ENCODE results near the gene UNC80.

UNC80 gene

DNA sequence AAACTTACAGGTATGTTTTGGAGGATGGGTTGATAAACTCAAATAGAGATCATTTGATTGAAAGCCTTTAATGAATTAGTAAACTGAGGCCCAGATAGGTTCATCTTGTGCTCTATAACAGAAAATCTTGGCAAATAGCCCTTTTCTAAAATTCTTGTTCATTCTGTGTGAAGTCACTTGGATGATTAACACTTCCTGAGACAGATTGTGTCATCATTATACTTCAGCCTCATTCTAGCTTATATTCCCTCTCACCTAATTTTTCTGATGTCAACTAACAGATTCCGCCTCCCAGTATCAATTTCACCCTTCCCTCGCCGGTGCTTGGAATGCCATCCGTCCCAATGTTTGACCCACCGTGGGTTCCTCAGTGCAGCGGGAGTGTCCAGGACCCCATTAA lies 146.6 kb downstream of the UNC80 start:
- H3K4me3 ChIP-seq (ENCODE audit: low read length): no peak overlapping the region
- DNase-seq (ENCODE audit: low read depth): no peak
- TF ChIP-seq, protein P1, sequence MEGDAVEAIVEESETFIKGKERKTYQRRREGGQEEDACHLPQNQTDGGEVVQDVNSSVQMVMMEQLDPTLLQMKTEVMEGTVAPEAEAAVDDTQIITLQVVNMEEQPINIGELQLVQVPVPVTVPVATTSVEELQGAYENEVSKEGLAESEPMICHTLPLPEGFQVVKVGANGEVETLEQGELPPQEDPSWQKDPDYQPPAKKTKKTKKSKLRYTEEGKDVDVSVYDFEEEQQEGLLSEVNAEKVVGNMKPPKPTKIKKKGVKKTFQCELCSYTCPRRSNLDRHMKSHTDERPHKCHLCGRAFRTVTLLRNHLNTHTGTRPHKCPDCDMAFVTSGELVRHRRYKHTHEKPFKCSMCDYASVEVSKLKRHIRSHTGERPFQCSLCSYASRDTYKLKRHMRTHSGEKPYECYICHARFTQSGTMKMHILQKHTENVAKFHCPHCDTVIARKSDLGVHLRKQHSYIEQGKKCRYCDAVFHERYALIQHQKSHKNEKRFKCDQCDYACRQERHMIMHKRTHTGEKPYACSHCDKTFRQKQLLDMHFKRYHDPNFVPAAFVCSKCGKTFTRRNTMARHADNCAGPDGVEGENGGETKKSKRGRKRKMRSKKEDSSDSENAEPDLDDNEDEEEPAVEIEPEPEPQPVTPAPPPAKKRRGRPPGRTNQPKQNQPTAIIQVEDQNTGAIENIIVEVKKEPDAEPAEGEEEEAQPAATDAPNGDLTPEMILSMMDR (conservative IDR thresholded peaks at IDR 0.05; ENCODE audit: low read length): no peak

DNA sequence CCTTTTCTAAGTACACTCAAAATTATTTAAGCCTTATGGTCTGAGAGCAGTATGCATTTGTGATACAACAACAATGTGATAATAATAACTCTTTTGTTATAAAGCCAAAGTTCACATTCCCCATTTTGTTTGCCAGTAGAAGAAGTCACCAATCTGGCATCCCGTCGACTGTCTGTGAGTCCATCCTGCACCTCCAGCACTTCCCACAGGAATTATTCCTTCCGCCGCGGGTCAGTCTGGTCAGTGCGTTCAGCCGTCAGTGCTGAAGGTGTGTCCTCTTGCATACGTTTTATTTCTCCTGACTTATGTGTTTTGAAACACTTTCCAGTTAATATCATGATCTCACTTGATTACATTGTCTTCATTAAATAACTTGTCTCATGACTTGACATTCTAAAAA lies 150.5 kb downstream of the UNC80 start:
- no peak overlapping the region for H3K4me3 ChIP-seq (ENCODE audit: low read length)
- TF ChIP-seq, protein P1 (conservative IDR thresholded peaks at IDR 0.05; ENCODE audit: low read length): no peak
- DNase-seq (ENCODE audit: low read depth): no peak

DNA sequence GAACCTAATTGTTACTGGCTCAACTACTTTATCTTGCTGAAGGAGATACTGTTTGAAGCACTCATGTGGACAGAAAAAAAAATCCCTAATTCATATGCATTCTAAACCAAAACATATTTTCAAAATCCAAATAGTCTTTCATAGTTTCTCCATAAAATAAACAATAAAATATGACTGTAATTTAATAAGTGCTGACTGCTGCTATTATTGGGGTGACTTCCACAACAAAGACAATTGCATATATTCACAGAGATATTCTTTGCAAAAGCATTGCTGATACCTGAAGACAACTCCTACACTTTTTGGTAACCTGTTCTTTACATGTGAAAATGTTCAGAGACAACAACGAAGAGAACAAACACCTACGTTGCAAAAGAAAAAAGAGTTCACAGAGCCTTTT lies 157.7 kb downstream of the UNC80 start:
- H3K4me3 ChIP-seq (ENCODE audit: low read length): no peak overlapping the region
- no peak for DNase-seq (ENCODE audit: low read depth)
- TF ChIP-seq, protein P1 (conservative IDR thresholded peaks at IDR 0.05; ENCODE audit: low read length): no peak

DNA sequence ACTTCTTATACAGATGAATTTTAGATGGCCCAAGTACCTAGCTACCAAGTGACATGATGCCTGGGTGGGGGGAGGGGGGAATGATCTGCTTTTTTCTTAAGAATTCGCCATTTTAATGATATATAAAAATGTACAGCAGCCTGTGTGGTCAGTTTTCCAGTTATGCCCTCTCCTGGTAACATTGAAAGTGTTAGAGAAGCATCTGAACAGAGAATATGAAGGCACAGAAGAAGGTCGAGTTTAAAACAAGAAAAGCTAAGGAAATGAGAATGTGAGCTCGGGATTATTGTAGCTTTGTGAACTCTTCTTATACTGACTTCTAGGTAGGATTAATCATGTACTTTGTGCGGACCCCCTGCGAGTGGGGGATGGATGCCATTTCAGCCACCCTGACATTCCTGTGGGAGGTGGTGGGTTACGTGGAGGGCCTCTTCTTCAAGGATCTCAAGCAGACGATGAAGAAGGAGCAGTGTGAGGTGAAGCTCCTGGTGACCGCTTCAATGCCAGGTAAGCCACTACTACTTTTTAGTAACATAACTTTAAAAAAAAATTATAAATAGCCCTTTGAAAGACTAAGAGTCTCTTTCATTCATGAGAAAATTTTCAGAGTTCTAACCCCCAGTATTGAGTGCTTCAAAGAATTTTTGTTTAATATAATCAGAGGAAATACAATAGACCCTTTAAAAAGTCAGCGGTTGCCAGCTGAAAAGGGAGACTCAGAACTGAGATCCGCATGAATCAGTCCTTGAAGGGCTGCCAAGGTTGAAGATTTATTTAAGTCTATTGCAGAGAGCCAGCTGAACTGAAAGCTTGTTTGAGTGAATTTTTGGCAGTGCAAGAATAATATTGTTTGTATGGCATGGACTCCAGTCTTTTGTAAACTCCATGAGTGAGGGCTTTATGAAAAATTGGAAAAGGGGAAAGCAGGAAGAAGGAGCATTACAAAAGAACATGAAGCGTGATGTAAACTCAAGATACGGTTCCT lies 162.2 kb downstream of the UNC80 start:
- TF ChIP-seq, protein P1 (conservative IDR thresholded peaks at IDR 0.05; ENCODE audit: low read length): no peak
- H3K4me3 ChIP-seq (ENCODE audit: low read length): no peak overlapping the region
- peak; percentile 63 for DNase-seq (ENCODE audit: low read depth)

DNA sequence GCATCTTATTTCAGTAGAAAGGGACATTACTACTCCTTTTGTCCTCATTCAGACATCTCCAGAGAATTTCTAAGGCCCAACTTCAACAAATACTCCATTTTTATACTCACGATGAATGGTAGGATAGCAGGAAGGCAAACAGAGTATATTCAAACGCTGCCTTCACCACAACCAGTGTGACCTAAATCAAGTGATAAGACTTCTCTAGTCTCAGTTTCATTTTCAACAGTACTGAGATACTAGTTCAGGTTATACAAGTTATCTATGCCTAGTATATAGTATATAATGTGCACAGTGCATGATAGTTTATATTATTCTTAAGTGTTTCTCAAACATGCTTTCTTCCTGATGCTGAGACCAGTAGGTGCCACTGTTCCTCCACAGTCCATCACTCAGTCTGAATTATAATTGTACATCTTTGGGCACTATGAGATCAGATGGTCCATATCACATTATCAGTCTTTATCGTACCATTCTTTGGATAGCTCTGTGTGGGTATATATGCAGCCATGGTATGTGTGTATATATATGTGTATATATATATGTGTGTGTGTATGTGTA lies 164.6 kb downstream of the UNC80 start:
- DNase-seq (ENCODE audit: low read depth): no peak
- TF ChIP-seq, protein P1 (conservative IDR thresholded peaks at IDR 0.05; ENCODE audit: low read length): no peak; the same call in 1 of the 2 replicates
- H3K4me3 ChIP-seq (ENCODE audit: low read length): no peak overlapping the region

DNA sequence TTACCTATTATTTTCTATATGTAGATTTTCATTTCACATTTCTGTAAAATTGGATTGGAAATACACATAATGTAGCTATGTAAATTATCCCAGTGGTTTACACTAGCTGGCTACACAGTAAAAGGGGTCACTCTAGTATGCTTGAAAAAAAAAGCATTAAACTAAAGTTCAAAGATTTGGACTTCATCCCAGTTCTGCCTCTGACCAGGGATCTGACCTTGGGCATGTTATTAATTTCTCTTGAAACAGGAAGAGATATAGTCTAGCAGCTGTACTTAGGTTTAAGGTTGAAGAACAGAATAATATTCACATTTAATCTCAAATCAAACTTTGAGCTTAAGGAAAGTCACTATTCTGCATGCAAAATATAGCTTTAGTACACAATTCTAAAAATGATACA lies 166.3 kb downstream of the UNC80 start:
- H3K4me3 ChIP-seq (ENCODE audit: low read length): no peak overlapping the region
- no peak for DNase-seq (ENCODE audit: low read depth)
- TF ChIP-seq, protein P1 (conservative IDR thresholded peaks at IDR 0.05; ENCODE audit: low read length): no peak

DNA sequence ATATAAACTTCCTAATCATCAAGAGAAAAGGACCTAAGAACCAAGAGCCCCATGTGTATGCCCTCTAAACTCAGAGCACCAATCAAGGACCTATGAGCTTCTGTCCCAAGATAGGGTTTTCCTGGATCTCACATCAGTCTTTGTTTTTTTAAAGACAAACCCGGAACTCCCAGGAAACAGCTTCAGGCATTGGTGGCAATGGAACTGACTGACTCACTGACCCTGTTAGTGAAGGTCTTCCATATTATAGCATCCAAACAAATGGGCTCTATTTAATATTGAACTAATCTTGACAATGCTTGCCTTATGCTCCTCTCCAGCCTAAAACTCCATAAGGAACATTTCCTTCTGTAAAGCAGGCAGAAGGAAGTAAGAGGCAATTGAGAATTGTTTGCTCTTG lies 167.3 kb downstream of the UNC80 start:
- DNase-seq (ENCODE audit: low read depth): no peak
- TF ChIP-seq, protein P1 (conservative IDR thresholded peaks at IDR 0.05; ENCODE audit: low read length): no peak
- H3K4me3 ChIP-seq (ENCODE audit: low read length): no peak overlapping the region

Measured in AG10803 (cell line).